HT1080 (cell line): ENCODE measurements around the gene AATK. TPM values are rescaled to one million over a fixed set of nuclear protein-coding genes. Genes with fewer than 3 reads are reported as not detected.
"Not testable (repeated sequence)": the region's sequence is repeated elsewhere in the genome, so short reads cannot be mapped to it uniquely, and the experiment has no call there.

Experiments used
- DNase-seq: peaks from one replicate; pipeline ENCODE4 v3.0.0-alpha.2; 2015; ENCODE audit warnings: low read depth
- total RNA-seq: library from RNA; depleted of rRNA; stranded (reverse); fragments of >200 nt; shearing (Covaris generic); gene quantifications from 2 replicates; pipeline ENCODE4 v1.2.3, GENCODE V29; 2014

Gene AATK
- total RNA-seq, 1 experiment from 2014 or later, result 0.02 TPM

DNA sequence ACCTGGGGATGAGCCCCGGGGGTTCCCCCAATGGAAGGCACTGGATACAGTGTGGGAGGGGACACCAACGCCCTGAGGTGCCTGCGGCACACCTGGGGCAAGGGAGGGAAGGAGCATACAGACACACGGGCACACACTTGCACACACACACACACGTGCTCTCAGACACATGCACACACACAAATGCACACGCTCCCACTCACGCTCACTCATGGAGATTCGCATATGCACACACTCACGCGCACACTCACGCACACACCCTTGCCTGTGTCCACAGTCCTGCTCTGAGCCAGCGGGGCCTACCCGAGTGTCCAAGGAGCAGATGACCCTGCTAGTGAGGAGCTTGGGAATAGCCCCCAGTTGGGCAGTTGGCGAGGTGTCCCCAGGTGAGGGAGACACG lies 17.4 kb downstream of the AATK start:
- DNase-seq, result no peak

DNA sequence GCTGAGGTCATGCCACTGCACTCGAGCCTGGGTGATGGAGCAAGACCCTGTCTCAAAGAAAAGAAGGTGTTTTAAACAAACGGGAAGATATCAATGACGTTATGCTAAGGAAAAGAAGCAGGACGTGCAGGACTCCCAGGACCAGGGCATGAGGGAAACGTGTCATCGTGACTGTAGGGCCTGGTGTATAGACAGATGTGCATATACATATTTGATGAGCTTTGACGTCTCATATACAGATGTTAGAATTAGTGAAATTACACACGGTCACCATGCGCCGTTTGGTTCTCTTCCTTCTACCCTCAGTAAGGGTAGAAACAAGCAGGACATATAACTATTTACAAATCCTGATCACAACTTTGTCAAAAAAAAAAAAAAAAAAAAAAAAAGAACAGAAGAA lies 18.3 kb downstream of the AATK start:
- DNase-seq, result no peak

DNA sequence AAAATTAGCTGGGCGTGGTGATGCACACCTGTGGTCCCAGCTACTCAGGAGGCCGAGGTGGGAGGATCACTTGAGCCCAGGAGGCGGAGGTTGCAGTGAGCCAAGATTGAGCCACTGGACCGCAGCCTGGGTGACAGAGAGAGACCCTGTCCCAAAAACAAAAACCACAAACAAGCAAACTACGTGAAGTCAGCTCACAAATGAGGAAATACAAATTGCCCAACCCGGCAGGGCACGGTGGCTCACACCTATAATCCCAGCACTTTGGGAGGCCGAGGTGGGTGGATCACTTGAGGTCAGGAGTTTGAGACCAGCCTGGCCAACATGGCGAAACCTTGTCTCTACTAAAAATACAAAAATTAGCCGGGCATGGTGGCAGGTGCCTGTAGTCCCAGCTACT lies 19.8 kb downstream of the AATK start:
- not testable (repeated sequence) for DNase-seq

DNA sequence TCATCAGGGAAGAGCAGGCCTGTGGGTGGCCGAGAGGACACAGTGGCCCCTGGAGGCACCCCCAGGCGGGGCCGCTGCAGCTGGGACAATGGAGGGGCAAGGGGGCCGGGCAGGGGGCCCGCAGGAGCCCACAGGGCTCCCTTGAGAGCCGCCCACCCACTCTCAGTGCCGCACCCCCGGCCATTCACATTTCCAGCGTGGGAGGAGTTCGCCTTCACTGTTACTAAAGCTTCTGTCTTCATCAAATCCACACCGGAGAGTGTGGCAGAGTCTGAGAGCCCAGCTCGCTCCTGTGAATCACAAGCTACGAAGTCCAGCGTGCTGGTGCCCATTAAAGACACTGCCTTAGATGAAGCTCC lies 21.6 kb downstream of the AATK start:
- DNase-seq, result no peak

DNA sequence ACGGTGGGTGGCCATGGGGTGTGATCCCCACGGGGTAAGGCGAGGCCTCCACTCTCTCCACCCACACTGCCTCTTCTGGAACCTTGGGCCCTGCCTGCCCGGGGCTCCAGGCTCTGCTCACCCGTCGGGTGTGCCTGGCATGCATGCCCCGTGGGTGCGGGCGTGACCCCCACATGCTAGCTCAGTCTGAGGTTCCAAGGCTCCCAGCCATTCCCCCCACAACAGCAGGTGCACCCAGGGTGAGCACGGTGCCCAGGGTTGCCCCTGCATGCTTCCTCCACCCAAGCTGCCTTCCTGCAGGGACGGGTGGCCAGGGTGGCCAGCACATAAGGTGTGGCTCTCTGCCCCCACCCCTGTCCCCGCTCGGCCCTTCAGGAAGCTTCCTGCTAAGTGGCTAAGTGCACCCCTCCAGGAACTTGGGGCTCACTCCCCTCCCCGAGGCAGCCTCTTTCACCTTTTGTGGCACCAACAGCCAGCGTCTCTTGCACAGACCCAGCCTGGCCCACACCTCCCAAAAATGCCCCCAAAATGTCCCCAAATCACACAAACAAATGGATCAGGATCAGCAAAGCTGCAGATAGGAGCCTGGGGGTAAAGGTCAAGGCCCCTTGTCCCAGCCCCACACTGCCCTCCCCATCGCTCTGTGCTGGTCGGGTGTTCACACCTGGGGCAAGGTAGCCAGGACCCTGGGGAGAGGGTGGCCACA lies 22.2 kb downstream of the AATK start:
- DNase-seq, result no peak

DNA sequence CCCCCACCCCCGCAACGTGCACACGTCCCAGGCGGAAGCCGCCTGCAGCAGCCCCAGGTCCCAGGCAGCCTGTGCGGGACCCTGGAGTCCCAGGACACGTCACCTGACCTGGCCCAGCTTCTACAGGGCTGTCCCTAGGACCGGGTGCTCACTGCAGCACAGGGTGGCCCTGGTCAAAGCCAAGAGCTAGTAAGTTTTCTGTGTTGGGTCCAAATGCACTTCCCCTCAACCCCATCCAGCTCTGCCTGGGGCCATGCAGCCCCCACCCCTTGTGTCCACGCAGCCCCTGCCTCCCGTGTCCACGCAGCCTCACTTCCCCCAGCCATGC lies 22.9 kb downstream of the AATK start:
- DNase-seq, result no peak

DNA sequence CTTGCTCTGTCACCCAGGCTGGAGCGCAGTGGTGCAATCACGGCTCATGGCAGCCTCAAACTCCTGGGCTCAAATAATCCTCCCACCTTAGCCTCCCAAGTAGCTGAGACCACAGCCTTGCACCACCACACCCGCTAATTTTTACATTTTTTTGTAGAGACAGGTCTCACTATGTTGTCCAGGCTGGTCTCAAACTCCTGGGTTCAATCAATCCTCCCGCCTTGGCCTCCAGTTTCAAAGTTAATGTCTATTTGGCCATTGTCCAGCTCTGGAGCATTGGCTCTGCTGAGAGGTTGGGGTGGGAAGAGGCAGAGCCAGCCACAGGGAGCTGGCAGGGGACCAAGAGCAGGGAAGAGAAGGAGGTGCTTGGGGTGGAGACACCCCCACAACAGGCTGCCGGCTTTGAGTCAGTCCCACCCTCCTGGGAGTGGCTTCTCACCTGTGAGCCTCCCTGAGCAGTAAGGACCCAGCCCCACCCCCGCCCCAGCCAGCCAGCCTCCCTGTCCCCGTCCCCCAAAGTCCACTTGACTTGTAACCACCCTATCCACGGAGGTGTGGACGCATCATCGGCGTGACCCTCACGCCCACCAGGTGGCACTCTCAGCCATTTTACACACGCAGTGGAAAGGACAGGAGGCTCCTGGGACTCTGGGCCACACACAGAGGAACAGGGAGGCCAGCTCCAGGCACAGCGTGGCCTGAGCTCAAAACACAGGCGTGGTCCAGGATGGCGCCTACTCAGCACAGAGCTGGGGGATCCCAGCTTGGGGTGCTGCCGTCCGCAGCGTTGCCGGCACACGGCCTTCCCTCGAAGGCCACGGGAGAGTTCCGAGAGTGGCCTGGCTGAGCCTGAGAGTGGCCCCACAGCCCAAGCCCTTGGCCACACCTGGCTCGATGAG lies 23.5 kb downstream of the AATK start:
- DNase-seq, result peak; percentile 56

DNA sequence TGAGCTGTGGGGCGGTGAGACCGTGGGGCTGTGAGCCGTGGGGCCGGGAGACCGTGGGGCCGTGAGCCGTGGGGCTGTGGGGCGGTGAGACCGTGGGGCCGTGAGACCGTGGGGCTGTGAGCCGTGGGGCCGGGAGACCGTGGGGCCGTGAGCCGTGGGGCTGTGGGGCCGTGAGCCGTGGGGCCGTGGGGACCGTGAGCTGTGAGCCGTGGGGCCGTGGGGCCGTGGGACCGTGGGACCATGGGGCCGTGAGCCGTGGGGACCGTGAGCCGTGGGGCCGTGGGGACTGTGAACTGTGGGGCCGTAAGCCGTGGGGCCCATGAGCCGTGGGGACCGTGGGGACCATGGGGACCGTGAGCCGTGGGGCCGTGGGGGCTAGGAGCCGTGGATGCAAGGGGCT lies 25.3 kb downstream of the AATK start:
- no peak for DNase-seq

DNA sequence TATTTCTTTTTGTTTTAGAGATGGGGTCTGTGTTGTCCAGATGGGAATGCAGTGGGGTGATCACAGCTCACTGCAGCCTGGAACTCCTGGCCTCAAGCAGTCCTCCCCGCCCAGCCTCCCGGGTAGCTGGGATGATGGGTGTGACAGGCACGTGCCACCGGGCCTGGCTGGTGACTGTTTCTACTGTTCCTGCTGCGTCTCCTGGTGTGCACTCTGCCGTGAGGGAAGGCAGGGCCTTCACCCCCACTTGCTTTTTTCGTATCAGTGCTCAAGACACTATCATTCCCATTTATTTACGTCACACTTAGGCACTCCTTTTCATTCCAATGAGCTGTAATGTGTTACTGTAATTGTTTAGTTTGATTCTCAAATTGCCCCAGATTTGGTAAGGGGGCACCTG lies 26.0 kb downstream of the AATK start:
- no peak for DNase-seq

DNA sequence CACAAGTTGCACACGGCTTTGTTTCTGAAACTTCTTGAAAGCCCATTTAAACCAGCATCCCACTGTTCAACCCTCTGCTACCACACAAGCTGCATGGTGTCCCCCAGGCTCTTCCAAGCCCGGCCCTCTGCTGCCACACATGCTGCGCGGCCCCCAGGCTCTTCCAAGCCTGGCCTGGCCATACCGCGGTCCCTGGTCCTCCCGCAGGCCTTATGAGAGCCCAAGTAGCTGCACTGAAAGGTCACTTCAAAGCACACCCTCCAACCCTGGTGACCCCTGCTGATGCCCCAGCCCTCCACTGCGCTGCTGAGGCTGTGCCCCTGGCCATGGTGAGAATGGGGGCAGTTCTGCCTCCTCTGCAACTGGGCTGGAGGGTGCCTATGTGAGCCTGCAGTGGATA lies 26.6 kb downstream of the AATK start:
- DNase-seq, result no peak

DNA sequence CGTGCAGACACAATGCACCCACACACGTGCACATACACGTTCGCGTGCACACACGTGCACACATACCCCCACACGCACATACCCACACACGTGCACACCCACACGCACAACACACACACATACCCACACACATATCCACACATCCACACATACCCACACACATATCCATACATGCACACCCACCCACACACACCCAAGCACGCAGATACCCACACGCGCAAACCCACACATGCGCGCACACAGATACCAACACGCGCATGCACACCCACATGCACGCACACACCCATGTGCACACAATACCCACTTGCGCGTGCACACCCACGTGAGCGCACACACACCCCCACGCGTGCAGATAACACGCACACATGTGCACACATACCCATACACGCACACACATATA lies 27.5 kb downstream of the AATK start:
- no peak for DNase-seq

DNA sequence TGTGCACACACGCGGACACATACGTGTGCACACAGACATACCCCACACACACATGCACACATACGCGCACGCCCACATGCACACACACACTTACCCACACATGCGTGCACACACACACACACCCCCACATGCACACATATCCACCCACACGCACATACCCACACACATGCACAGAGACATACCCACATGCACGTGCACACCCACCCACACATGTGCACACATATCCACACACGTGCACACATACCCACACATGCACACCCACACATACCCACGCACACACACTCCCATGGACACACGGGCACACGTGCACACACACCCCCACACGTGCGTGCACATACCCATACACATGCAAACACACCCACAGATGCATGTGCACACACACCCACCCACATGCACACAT lies 27.9 kb downstream of the AATK start:
- DNase-seq, result no peak

DNA sequence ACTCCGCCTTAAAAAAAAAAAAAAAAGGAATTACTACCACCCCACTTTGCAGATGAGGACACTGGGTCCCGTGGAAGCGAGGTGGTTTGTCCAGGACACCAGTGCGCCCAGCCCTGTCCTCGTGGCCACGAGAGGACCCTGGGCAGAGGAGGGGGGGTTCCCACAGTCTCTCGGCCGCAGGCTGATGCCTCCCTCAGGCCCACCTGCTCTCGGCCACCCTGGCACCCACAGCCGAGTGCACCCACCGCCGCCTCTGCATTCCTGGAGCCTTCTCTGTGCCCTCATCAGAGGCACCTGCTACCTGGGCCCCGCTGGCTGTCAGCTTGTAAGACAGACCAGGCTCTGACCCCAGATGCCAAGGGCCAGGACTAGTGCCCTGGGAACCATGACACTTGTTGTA lies 28.8 kb downstream of the AATK start:
- DNase-seq, result no peak

DNA sequence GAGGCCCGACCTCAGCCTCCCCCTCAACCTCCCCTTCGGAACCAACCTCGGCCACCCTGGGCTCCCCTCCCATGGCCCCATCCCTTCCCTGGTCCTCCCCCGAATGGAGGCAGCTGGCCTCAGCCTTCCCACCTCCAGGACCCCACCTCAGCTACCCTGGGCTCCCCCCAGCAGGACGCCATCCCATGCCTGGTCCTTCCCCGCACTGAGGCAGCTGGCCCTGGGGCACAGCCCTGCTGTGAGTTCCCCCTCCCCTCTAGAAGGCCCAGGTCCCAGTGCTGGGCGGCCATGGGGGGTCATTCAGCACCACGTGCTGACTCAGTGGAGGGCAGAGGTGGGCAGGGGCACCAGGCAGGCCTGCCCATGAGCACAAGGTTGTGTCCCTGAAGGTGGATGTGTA lies 29.7 kb downstream of the AATK start:
- DNase-seq, result no peak

DNA sequence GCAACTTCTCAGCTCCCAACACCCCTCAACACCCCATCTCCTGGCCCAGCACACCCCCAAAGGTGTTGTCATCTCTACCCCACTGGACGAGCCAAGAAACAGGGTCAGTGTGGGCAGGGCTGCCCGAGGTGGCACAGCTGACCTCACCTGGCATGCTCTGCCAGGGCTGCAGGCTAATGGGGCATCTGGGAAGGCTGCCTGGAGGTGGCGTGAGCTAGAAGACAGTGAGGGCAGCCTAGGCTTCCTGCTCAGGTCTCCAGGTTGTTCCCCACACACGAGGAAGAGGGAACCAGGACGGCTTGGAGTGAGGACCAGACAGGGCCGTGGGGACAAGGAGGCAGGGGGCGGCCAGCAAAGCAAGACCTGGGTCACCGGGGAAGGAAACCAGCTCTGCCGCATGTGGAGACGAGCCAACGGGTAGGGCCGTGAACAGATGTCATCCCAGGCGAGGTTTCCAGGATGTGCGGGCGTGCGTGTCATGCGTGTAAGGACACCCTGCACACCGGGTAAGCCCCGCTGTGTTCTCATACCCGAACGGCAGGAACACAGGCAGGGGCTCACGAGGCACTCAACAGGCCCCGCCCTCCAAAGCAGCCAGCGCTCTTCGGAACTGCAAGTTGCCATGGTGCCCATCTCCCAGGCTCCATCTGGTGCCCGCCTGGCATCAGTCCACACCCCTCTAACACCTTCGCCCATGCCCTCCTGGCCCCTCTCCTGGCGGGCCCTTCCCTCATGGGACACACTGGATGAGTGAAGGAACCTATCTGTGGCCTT lies 30.3 kb downstream of the AATK start:
- DNase-seq, result no peak

DNA sequence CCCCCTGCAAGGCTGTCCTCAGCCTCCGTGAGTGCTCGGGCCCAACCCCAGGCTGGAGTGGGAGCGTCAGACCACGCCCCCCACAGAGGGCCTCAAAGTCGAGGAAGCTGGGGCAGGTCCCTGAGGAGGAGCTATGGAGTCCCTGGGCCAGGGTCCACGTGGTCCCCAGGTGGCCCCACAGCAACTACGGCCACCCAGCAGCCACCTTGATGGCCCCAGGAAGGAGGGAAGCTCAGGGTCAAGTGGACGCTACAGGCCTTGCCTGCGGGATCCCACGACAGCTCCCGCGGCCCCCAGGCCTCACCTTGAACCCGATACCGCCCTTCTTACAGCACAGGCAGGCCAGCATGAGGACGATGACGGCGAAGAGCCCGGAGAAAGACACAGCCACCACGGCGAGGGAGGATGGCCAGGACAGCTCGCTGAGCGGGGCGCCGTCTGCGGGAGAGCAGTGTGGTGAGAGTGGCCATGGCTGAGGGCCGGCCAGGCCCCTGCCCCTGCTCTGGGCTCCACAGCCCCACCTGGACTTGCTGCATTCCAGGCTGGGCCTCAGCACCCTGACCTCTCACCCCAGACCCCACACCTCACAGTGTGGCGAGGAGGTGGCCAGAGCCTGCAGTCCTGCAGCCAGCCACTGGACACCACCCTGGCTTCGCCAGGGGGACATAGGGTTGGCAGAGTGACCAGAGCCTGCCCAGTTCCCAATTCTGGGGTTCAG lies 31.8 kb downstream of the AATK start:
- no peak for DNase-seq

DNA sequence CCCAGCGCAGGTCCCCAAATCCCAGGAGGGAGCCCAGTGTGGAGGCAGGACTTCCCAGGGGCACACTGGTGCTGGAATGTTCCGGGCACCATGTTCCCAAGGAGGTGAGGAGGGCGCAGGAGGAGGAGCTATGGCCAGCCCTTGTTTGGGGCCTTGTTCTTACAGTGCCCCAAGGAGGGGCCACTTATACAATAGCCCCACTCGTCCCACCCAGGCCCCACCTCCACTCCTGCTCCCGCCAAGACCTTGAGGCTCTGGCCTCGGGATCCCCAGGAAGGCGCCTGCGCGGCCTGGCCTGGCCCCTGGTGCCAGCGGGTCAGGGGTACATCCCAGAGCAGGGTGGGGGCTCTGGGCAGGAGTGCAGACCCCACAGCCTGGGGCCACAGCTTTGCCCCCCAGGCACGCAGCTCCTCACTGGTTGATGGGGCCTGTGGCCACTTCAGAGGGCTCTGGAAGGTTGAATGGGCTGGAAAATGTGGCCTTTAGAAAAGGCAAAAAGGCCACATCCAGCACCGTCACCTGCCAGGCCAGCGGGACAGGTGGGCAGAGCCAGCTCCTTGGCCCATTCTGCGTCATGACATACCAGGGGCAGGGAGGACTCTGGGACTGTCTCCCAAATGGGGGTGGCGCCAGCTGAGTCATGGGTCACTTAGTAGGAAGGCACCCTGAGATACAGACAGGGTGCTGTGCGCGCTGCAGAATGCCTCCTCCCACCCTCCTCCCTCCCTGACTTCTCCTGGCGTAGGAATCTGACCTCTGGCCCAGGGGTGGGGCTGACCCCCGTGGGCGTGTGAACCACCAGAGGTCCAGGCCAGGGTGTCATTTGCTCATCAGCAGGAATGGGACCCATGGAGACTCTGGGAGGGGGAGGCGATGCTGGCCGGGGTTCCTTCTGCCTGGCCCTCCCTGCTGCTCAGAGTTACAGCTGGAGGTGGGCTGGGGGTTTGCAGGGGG lies 33.0 kb downstream of the AATK start:
- DNase-seq, result no peak

DNA sequence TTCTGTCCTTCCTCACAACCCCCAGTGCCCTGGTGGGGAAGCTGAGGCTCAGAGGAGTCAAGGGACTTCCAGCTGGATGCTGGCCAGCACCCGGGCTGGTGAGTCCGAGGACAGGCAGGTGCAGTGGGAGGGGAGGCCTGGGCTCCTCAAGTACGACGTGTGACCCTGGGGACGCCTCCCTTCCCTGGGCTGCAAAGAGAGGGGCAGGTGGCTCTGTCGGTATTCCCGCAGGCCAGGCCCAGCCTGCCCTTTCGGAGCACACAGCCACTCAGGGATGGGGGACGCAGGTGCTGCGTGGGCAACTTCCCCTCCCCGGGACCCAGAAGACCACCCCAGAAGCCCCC lies 33.9 kb downstream of the AATK start:
- no peak for DNase-seq

DNA sequence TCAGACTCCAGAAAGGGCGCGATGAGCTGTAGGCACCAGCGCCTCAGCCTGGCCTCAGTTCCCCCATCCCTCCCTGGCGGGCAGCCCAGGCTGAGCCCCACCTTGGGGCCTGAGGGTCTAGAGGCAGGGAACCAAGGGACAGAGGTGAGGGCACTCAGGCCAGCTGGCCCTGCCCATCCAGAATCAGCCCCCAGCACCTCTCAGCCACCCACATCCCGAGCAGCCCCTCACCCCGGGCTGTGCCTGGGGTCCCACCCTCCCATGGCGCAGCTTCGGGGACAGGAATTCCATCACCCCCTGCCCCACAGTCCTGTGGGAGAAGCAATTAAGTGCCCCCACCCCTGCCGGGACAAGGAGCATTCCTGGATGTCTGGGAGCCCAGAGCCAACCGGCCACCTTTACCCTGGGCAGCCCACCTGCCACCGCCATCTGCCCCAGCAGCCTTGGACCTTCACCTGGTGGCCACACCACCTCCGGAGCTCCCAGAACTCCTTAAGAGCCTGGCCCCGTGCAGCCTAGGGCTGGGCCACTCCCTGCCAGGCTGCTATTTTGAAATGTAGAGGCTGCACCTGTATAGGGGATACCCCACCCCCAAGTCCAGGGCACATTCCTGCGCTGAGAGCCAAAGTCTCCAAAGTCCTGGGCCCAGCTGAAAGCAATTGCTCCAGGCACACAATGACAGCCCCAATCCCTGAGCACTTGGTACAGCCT lies 34.4 kb downstream of the AATK start:
- DNase-seq, result no peak
